Esophagus muscularis mucosa (tissue), 4 donors: ENCODE results near the gene HMGA1. TPM values are rescaled to one million over a fixed set of nuclear protein-coding genes. Genes with fewer than 3 reads are reported as not detected.

Source experiments
- DNase-seq: peaks from one replicate; pipeline ENCODE4 v3.0.0-alpha.2; 2017; ENCODE audit errors: extremely low spot score
- H3K27ac ChIP-seq, 4 donors: fragments of 200-600 bp; sonication (generic); replicated peaks in 1 of 4; 1 replicate in 3 of 4; 2 replicates in 1 of 4; pipeline ENCODE4 v1.5.1; 2016 to 2019; ENCODE audit warnings: mild to moderate bottlenecking in 1 of 4
- H3K27me3 ChIP-seq, 4 donors: fragments of 200-600 bp; sonication (generic); one replicate each; pipeline versions ENCODE4 v1.5.1 to v1.6.0; 2016 to 2019
- H3K36me3 ChIP-seq, 4 donors: fragments of 200-600 bp; sonication (generic); one replicate each; pipeline ENCODE4 v1.5.1; 2016 to 2019
- H3K4me1 ChIP-seq, 4 donors: fragments of 200-600 bp; sonication (generic); one replicate each; pipeline ENCODE4 v1.5.1; 2016 to 2019
- H3K4me3 ChIP-seq, 4 donors: fragments of 200-600 bp; sonication (generic); 1 replicate in 2 of 4; 2 replicates in 2 of 4; pipeline ENCODE4 v1.5.1; 2016 to 2019; ENCODE audit warnings: mild to moderate bottlenecking in 4 of 4, moderate library complexity in 1 of 4
- H3K9me3 ChIP-seq, 4 donors: fragments of 200-600 bp; sonication (generic); 1 replicate in 3 of 4; 2 replicates in 1 of 4; pipeline ENCODE4 v1.5.1; 2016 to 2019
- CTCF ChIP-seq, 3 experiments: fragments of 200-600 bp in 2 of 3; fragments of 450-650 bp in 1 of 3; sonication (generic) in 2 of 3; IDR thresholded peaks; one replicate each; pipeline ENCODE4 v1.5.1; 2017 to 2019; ENCODE audit warnings: antibody characterized with exemption in 3 of 3, mild to moderate bottlenecking in 2 of 3, moderate library complexity in 1 of 3
- EP300 ChIP-seq: sonication (generic); formaldehyde crosslinking; IDR thresholded peaks from one replicate; pipeline ENCODE4 v1.6.1; 2017; ENCODE audit warnings: antibody characterized with exemption
- POLR2A ChIP-seq: fragments of 450-650 bp; IDR thresholded peaks from one replicate; pipeline ENCODE4 v1.6.1; 2017; ENCODE audit warnings: antibody characterized with exemption, moderate library complexity, mild to moderate bottlenecking, low read depth
- POLR2AphosphoS5 ChIP-seq, 2 donors: sonication (generic); formaldehyde crosslinking; IDR thresholded peaks; one replicate each; pipeline ENCODE4 v1.6.1; 2017; ENCODE audit warnings: antibody characterized with exemption in 2 of 2
- WGBS: methylation state at CpG from one replicate; pipeline ENCODE4 v1.1.5; 2018; 5-methylcytosine and 5-hydroxymethylcytosine counted together
- intact Hi-C: fragments of 100-400 bp; cut with DNase I; formaldehyde crosslinking; loops from one replicate; pipeline ENCODE4 v1.15.1; 2023
- total RNA-seq, 4 donors: library from RNA; depleted of rRNA; stranded (reverse); fragments of >200 nt; gene quantifications; one replicate each; pipeline versions ENCODE4 v1.1.0 to v1.2.1, GENCODE V29; 2016

HMGA1 gene
- total RNA-seq, 4 donors from 2014 or later: 8.3 to 27.2 (median 17.5) TPM

DNA sequence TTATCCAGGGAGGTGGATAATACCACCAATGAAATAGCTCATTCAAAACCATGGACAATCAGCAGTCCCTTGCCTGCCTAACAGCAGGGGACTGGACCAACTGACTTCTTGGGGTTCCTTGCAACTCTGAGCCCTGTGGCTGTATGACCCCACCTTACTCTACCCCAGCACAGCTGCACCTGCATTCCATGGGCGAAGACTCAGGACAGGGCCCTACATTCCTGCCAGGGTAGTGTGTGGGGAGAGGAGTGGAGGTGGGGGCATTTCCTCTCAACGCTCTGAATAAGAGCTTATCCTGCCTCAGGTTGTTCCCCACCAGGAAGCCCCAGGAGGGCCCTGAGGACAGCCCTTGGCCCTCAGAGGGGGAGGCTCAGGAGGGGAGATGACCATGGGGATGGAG, 30.8 kb upstream of the HMGA1 start:
- no peak for DNase-seq
- Histone ChIP-seq H3K9me3 (no peaks in the 10 kb centered on the region), H3K27ac (no peak overlapping the region), H3K4me1 (no peaks in the 10 kb centered on the region), H3K36me3 (no peaks in the 10 kb centered on the region), H3K4me3 (no peak overlapping the region), H3K27me3 (peaks cover 0 to 11% (median 0%) of the 10 kb centered on the region in 4 donors)
- intact Hi-C loops: no loop called here
- WGBS: 70% methylated on average over 2 of the region's 2 CpGs
- TF ChIP-seq CTCF (IDR thresholded peaks at IDR 0.05): no peak
- no peak for TF ChIP-seq EP300
- no peak for TF ChIP-seq POLR2A
- TF ChIP-seq POLR2AphosphoS5 (IDR thresholded peaks at IDR 0.05): no peak

DNA sequence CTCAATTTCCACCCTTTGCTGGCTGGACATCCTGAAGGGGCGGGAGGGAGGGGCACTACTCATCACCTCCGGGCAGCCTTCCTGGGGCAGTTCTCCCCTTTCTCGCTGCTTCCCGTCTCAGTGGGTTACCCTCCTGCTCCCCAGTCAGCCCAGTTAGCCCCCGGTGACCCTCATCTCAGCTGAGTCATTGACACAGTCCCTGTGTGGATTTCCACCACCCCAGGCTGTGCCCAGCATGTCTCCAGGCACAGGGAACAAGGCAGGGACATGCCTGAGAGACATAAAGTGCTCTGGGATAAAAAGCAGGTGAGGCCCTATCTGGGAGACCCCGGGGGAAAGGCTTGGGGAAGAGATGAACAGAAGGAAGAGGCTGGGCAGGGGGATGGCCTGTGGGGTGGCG, 29.9 kb upstream of the HMGA1 start:
- Histone ChIP-seq H3K4me1 (no peaks in the 10 kb centered on the region), H3K9me3 (no peaks in the 10 kb centered on the region), H3K4me3 (no peak overlapping the region), H3K27me3 (peaks cover 0 to 11% (median 0%) of the 10 kb centered on the region in 4 donors), H3K27ac (no peak overlapping the region), H3K36me3 (no peaks in the 10 kb centered on the region)
- DNase-seq: no peak
- TF ChIP-seq CTCF (IDR thresholded peaks at IDR 0.05): no peak
- TF ChIP-seq EP300: no peak
- TF ChIP-seq POLR2A: no peak
- TF ChIP-seq POLR2AphosphoS5 (IDR thresholded peaks at IDR 0.05): no peak
- intact Hi-C loops: no loop called here
- 70% methylated on average over 7 of the region's 7 CpGs for WGBS

- H3K9me3 ChIP-seq: no peaks in the 10 kb centered on the region
- TF ChIP-seq POLR2AphosphoS5 (IDR thresholded peaks at IDR 0.05) (no peak), POLR2A (no peak), CTCF (IDR thresholded peaks at IDR 0.05) (no peak), EP300 (no peak)
These were observed 28.8 kb upstream of the HMGA1 start for GRCh38 chr6:34207695-34208443.

GRCh38 chr6:34213772-34214171, 22.9 kb upstream of the HMGA1 start:
- intact Hi-C loops: no loop called here
- DNase-seq: no peak
- TF ChIP-seq EP300: no peak
- TF ChIP-seq POLR2A: no peak
- TF ChIP-seq CTCF (IDR thresholded peaks at IDR 0.05): no peak
- TF ChIP-seq POLR2AphosphoS5 (IDR thresholded peaks at IDR 0.05): no peak
- H3K4me1 ChIP-seq: no peaks in the 10 kb centered on the region
- H3K36me3 ChIP-seq: no peaks in the 10 kb centered on the region
- no peak overlapping the region for H3K4me3 ChIP-seq
- H3K9me3 ChIP-seq: no peaks in the 10 kb centered on the region
- WGBS: 85% methylated on average over 4 of the region's 4 CpGs
- H3K27ac ChIP-seq: no peak overlapping the region
- H3K27me3 ChIP-seq: no peaks in the 10 kb centered on the region

More at GRCh38 chr6:34207695-34208443, 28.8 kb upstream of the HMGA1 start:
- H3K4me3 ChIP-seq: no peak overlapping the region
- WGBS: 89% methylated on average over 3 of the region's 4 CpGs
- intact Hi-C loops: no loop called here
- DNase-seq: no peak
- no peaks in the 10 kb centered on the region for H3K4me1 ChIP-seq
- no peak overlapping the region for H3K27ac ChIP-seq
- no peaks in the 10 kb centered on the region for H3K36me3 ChIP-seq
- peaks cover 0 to 1% (median 0%) of the 10 kb centered on the region in 4 donors for H3K27me3 ChIP-seq

DNA sequence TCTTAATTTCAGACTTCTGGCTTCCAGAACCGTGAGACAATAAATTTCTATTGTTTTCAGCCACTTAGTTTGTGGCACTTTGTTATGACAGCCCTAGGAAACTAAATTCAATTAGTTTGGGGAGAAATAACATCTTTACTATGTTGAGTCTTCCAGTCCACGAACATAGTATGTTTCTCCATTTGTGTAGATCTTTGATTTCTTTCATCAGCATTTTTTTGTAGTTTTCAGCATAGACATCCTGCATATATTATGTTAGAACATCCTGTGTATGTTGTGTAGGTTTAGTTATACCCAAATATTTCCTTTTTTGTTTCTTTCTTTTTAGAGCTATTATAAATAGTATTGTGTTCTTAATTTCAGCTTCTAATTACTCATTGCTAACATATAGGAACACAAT, 18.0 kb upstream of the HMGA1 start:
- intact Hi-C loops: no loop called here
- Histone ChIP-seq H3K27me3 (no peaks in the 10 kb centered on the region), H3K4me1 (peaks cover 6 to 8% (median 8%) of the 10 kb centered on the region in 4 donors), H3K9me3 (no peaks in the 10 kb centered on the region), H3K4me3 (no peak overlapping the region), H3K27ac (no peak overlapping the region), H3K36me3 (no peaks in the 10 kb centered on the region)
- DNase-seq: no peak
- TF ChIP-seq POLR2A (no peak), EP300 (no peak), CTCF (IDR thresholded peaks at IDR 0.05) (no peak), POLR2AphosphoS5 (IDR thresholded peaks at IDR 0.05) (no peak)
- 59% methylated on average over 2 of the region's 2 CpGs for WGBS
